ENCODE measurements around the gene B4GALNT4.
"Not testable (repeated sequence)": the region's sequence is repeated elsewhere in the genome, so short reads cannot be mapped to it uniquely, and the experiment has no call there.

B4GALNT4 gene

DNA sequence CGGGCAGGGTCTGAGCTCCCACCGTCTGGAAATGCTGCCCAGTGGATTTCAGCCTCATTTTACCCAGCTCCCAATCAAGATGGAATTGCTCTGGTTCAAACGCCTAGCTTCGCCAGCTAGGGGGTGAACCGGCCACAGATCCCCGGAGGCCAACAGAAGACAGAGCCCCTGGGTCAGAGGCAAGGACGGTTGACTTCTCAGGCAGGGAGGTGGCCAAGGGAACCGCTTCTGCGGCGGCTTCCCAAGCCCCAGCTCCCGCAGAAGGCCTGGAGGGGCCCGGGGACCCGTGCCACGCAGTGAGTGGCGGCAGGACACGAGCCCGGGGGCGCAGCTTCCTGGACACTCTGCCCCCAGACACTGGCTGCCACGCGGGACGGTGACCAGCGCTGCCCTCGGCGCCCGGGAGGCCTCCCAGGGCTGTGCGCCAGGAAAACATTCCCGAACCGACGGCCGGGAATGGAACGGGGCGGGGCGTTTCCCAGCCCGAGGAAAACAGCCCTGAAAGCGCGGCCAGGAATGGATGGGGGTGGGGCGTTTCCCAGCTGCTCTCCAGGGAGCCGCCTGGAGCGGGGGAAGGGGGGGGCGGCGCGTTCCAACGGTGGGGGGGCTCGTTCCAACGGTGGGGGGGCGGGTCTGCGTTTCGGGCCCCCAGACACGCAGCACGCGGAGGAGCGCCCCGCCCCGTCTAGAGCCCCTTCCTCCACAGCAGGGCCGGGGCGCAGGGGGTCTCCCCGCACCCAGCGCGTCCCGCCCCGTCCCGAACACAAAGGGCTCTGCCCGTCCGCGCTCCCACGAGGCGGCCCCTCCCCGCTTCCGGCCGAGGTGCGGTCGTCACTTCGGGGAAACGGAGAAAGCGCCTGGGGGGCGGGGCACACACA, 13.5 kb upstream of the B4GALNT4 start:
- H3K9ac ChIP-seq (ENCODE audit: low read length) = peak overlapping the region; percentile 61
- peak overlapping the region; percentile 99 for H3K27ac ChIP-seq (ENCODE audit: low read depth, low read length)
- no peaks in the 10 kb centered on the region for H3K36me3 ChIP-seq (ENCODE audit: control insufficient read depth, insufficient read depth, low read length)
- H3K4me1 ChIP-seq (ENCODE audit: control insufficient read depth, insufficient read depth, low read length) = peaks cover 24% of the 10 kb centered on the region
- H3K27me3 ChIP-seq (ENCODE audit: control insufficient read depth, insufficient read depth, low read length) = no peaks in the 10 kb centered on the region
- peak overlapping the region; percentile 61 for H3K4me3 ChIP-seq (ENCODE audit: low read length)

GRCh38 chr11:356610-357009, 12.7 kb upstream of the B4GALNT4 start:
- no peaks in the 10 kb centered on the region for H3K27me3 ChIP-seq (ENCODE audit: control insufficient read depth, insufficient read depth, low read length)
- H3K4me1 ChIP-seq (ENCODE audit: control insufficient read depth, insufficient read depth, low read length) = peaks cover 24% of the 10 kb centered on the region
- H3K27ac ChIP-seq (ENCODE audit: low read depth, low read length) = no peak overlapping the region
- no peak overlapping the region for H3K9ac ChIP-seq (ENCODE audit: low read length)
- H3K4me3 ChIP-seq (ENCODE audit: low read length) = no peak overlapping the region
- H3K36me3 ChIP-seq (ENCODE audit: control insufficient read depth, insufficient read depth, low read length) = no peaks in the 10 kb centered on the region

GRCh38 chr11:357582-357981, 11.7 kb upstream of the B4GALNT4 start:
- H3K9ac ChIP-seq (ENCODE audit: low read length) = no peak overlapping the region
- H3K27ac ChIP-seq (ENCODE audit: low read depth, low read length) = no peak overlapping the region
- H3K27me3 ChIP-seq (ENCODE audit: control insufficient read depth, insufficient read depth, low read length) = no peaks in the 10 kb centered on the region
- no peak overlapping the region for H3K4me3 ChIP-seq (ENCODE audit: low read length)
- peaks cover 23% of the 10 kb centered on the region for H3K4me1 ChIP-seq (ENCODE audit: control insufficient read depth, insufficient read depth, low read length)
- H3K36me3 ChIP-seq (ENCODE audit: control insufficient read depth, insufficient read depth, low read length) = no peaks in the 10 kb centered on the region

DNA sequence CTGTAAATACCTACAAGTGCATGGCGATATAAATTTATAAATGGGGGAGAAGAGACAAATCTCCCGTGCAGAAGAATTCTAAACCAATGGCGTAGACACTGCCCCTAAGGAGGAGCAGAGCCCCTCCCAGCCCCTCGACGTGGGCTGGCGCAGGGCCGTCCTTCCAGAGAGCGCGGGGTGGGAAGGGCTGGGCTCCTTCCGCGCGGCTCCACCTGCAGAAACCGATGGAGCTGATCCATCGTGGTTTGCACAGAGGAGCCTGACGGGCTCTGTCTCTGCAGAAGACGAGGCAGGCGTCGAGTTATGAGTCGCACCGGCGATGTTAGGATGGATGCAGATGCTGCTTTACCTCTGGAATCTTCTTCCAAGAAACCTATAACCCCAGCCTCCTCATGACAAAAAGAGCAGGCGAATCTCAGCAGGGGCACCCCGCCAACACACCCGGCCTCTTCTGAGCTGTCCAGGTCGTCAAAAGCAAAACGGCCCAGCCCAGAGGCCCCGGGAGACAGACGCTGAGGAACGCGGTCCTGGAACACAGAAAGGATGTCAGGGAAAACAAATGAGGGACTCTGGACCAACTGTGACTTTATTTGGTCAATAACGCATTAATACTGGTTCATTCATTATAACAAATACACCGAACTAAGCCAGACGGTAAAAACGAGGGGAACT, 11.0 kb upstream of the B4GALNT4 start:
- Histone ChIP-seq H3K27me3 (ENCODE audit: control insufficient read depth, insufficient read depth, low read length) (no peaks in the 10 kb centered on the region), H3K4me3 (ENCODE audit: low read length) (no peak overlapping the region), H3K27ac (ENCODE audit: low read depth, low read length) (no peak overlapping the region), H3K9ac (ENCODE audit: low read length) (no peak overlapping the region), H3K36me3 (ENCODE audit: control insufficient read depth, insufficient read depth, low read length) (no peaks in the 10 kb centered on the region), H3K4me1 (ENCODE audit: control insufficient read depth, insufficient read depth, low read length) (peaks cover 16% of the 10 kb centered on the region)

DNA sequence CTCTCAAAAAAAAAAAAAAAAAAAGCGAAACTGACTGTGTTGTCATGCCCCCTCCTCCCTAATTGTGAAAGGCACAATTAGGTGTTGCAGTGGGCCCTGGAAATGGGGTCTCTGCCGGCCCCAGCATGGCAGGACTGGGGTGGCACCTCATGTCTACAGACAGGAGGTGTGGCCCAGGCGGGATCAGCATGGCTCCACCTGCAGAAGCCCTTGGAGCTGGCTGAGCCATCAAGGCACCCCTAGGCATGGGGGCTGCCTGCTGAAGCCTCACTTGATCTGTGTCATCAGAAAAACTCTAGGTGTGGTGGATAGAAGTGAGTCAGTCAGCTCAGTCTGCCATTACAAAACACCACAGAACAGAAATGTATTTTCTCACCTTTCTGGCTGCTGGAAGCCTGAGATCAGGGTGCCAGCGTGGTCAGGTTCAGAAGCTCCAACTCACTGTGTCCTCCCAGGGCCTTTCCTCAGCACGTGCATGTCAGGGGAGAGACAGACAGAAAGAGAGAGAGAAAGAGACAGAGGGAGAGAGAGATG, 10.1 kb upstream of the B4GALNT4 start:
- Histone ChIP-seq H3K27me3 (ENCODE audit: control insufficient read depth, insufficient read depth, low read length) (no peaks in the 10 kb centered on the region), H3K4me1 (ENCODE audit: control insufficient read depth, insufficient read depth, low read length) (peaks cover 8% of the 10 kb centered on the region), H3K9ac (ENCODE audit: low read length) (no peak overlapping the region), H3K36me3 (ENCODE audit: control insufficient read depth, insufficient read depth, low read length) (no peaks in the 10 kb centered on the region), H3K27ac (ENCODE audit: low read depth, low read length) (no peak overlapping the region), H3K4me3 (ENCODE audit: low read length) (no peak overlapping the region)

- peaks cover 1% of the 10 kb centered on the region for H3K4me1 ChIP-seq (ENCODE audit: control insufficient read depth, insufficient read depth, low read length)
- no peaks in the 10 kb centered on the region for H3K36me3 ChIP-seq (ENCODE audit: control insufficient read depth, insufficient read depth, low read length)
- H3K27ac ChIP-seq (ENCODE audit: low read depth, low read length) = no peak overlapping the region
- no peak overlapping the region for H3K4me3 ChIP-seq (ENCODE audit: low read length)
- H3K27me3 ChIP-seq (ENCODE audit: control insufficient read depth, insufficient read depth, low read length) = peaks cover 5% of the 10 kb centered on the region
- no peak overlapping the region for H3K9ac ChIP-seq (ENCODE audit: low read length)
Measured at GRCh38 chr11:360326-361280, 8.7 kb upstream of the B4GALNT4 start.

DNA sequence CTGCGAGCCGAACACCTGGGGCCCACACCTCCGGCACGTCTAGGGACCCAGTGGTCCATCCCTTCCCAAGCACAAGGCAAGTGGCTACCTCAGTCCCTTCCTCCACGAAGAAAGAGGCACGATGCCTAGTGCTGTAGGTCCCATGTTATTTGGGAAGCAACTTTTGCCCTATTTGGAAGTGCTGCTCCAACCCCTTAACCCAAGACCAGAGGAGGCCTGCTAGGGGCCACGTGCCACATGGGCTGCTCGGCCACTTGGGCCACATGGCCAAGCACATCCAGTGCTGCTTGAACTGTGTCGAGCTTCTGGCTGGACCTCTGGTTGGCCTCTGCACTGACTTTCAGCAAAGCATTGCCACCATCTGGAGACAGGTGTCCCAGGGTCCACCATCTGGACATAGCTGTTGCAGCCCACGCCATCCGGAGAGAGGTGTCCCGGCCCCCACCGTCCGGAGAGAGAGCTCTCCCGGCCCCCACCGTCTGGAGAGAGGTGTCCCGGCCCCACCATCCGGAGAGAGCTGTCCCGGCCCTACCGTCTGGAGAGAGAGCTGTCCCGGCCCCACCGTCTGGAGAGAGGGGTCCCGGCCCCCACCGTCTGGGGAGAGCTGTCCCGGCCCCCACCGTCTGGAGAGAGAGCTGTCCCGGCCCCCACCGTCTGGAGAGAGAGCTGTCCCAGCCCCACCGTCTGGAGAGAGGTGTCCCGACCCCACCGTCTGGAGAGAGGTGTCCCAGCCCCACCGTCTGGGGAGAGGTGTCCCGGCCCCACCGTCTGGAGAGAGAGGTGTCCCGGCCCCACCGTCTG, 6.5 kb upstream of the B4GALNT4 start:
- Histone ChIP-seq H3K36me3 (ENCODE audit: control insufficient read depth, insufficient read depth, low read length) (no peaks in the 10 kb centered on the region), H3K9ac (ENCODE audit: low read length) (no peak overlapping the region), H3K27ac (ENCODE audit: low read depth, low read length) (no peak overlapping the region), H3K4me1 (ENCODE audit: control insufficient read depth, insufficient read depth, low read length) (no peaks in the 10 kb centered on the region), H3K27me3 (ENCODE audit: control insufficient read depth, insufficient read depth, low read length) (peaks cover 12% of the 10 kb centered on the region), H3K4me3 (ENCODE audit: low read length) (no peak overlapping the region)

DNA sequence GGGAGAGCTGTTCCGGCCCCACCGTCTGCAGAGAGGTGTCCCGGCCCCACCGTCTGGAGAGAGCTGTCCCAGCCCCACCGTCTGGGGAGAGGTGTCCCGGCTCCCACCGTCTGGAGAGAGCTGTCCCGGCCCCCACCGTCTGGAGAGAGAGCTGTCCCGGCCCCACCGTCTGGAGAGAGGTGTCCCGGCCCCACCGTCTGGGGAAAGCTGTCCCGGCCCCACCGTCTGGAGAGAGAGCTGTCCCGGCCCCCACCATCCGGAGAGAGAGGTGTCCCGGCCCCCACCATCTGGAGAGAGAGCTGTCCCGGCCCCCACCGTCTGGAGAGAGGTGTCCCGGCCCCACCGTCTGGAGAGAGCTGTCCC, 5.9 kb upstream of the B4GALNT4 start:
- H3K27me3 ChIP-seq (ENCODE audit: control insufficient read depth, insufficient read depth, low read length) = peaks cover 18% of the 10 kb centered on the region
- not testable (repeated sequence) for H3K4me1 ChIP-seq (ENCODE audit: control insufficient read depth, insufficient read depth, low read length); H3K4me3 ChIP-seq (ENCODE audit: low read length); H3K9ac ChIP-seq (ENCODE audit: low read length); H3K27ac ChIP-seq (ENCODE audit: low read depth, low read length); H3K36me3 ChIP-seq (ENCODE audit: control insufficient read depth, insufficient read depth, low read length)

DNA sequence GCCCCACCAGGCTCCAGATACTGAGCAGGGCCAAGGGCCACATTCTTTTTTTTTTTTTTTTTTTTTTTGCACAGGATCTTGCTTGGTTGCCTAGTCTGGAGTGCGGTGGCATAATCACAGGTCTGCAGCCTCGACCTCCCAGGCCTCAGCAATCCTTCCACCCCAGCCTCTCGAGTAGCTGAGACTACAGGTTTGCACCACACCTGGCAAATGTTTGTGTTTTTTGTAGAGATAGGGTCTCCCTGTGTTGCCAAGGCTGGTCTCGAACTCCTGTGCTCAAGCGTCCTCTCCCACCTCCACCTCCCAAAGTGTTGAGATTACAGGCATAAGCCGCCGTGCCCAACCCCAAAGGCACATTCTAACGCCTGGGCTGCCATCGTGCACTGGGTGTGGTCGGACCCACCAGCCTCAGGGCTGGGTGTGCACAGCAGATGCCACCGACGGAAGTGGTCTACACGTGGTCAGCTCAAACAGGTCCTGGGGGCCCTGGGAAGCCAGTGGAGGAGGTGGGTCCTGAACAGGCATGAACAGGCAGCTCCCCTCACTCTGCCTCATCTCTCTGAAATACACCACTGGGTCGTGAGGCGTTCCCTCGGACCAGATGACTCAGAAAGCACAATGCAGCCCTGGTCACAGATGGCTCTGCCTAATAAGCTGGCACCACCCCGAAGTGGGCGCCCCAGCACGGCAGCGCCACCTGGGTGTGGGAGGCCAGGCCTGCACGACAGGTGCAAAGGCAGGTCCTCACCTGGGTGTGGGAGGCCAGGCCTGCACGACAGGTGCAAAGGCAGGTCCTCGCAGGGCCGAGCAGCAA, 5.1 kb upstream of the B4GALNT4 start:
- H3K9ac ChIP-seq (ENCODE audit: low read length) = no peak overlapping the region
- peaks cover 22% of the 10 kb centered on the region for H3K27me3 ChIP-seq (ENCODE audit: control insufficient read depth, insufficient read depth, low read length)
- no peaks in the 10 kb centered on the region for H3K4me1 ChIP-seq (ENCODE audit: control insufficient read depth, insufficient read depth, low read length)
- H3K4me3 ChIP-seq (ENCODE audit: low read length) = no peak overlapping the region
- H3K36me3 ChIP-seq (ENCODE audit: control insufficient read depth, insufficient read depth, low read length) = no peaks in the 10 kb centered on the region
- H3K27ac ChIP-seq (ENCODE audit: low read depth, low read length) = no peak overlapping the region

DNA sequence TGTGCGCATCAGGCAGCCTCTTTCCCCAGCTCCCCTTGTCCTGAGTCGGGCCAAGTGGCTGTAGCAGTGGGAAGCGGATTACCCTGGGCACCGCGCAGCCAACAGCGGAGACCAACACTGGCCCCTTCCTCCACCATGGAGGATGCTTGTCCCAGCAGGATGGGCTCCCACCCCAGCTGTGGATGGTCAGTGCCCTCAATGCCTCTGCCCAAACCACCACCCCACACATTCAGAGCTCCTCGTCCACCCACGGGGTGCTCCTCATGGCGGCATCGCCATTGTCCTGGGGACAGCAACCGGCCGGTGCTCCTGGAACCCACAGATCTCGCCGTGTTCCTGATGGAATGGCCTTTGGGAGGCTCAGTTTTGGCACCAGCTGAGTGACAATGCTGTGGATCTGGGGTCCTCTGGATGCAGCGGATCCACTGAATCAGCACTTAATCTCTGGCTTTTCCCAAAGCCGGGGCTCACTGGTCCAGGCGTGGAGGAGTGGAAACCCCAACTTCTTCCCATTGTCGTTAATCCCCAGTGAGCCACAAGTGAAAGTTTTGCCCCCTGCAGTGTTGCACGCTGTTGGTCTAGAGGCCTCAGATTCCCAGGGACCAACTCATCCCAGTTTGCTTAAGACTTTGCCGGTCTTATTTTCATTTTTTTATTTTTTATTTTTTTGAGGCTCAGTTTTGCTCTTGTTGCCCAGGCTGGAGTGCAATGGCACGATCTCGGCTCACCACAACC, 4.1 kb upstream of the B4GALNT4 start:
- H3K4me1 ChIP-seq (ENCODE audit: control insufficient read depth, insufficient read depth, low read length) = no peaks in the 10 kb centered on the region
- no peaks in the 10 kb centered on the region for H3K36me3 ChIP-seq (ENCODE audit: control insufficient read depth, insufficient read depth, low read length)
- peaks cover 22% of the 10 kb centered on the region for H3K27me3 ChIP-seq (ENCODE audit: control insufficient read depth, insufficient read depth, low read length)
- no peak overlapping the region for H3K4me3 ChIP-seq (ENCODE audit: low read length)
- no peak overlapping the region for H3K27ac ChIP-seq (ENCODE audit: low read depth, low read length)
- no peak overlapping the region for H3K9ac ChIP-seq (ENCODE audit: low read length)
